SK-N-SH (cell line): ENCODE data around the gene SAP30BP. TPM values are rescaled to one million over a fixed set of nuclear protein-coding genes. Genes with fewer than 3 reads are reported as not detected.

Source experiments
- EP300 ChIP-seq, 2 experiments: IDR thresholded peaks; 2 replicates each; pipeline versions ENCODE4 v1.4.0 to v1.6.1; 2012; ENCODE audit warnings: borderline replicate concordance in 1 of 2, low read depth in 1 of 2, low read length in 1 of 2
- EZH2phosphoT487 ChIP-seq: fragments of 200-600 bp; sonication (generic); IDR thresholded peaks from 2 replicates; pipeline ENCODE4 v1.6.1; 2017; ENCODE audit warnings: low read depth, mixed run types, mild to moderate bottlenecking, antibody characterized with exemption, moderate library complexity, borderline replicate concordance
- FOSL2 ChIP-seq: IDR thresholded peaks from 2 replicates; pipeline ENCODE4 v1.4.0; 2012; ENCODE audit warnings: low read depth, mild to moderate bottlenecking, moderate library complexity, borderline replicate concordance
- FOXJ3 ChIP-seq: sonication (generic); formaldehyde crosslinking; IDR thresholded peaks from 2 replicates; pipeline ENCODE4 v1.5.1; 2020; ENCODE audit warnings: mild to moderate bottlenecking, missing genetic modification reagents
- GABPA ChIP-seq: IDR thresholded peaks from 2 replicates; pipeline ENCODE4 v1.4.0; 2012; ENCODE audit warnings: low read depth, mild to moderate bottlenecking
- JUND ChIP-seq: IDR thresholded peaks from 2 replicates; pipeline ENCODE4 v1.4.0; 2012
- MAX ChIP-seq: IDR thresholded peaks from 2 replicates; pipeline ENCODE4 v1.4.0; 2012; ENCODE audit warnings: low read depth
- MEF2A ChIP-seq: IDR thresholded peaks from 2 replicates; pipeline ENCODE4 v1.4.0; 2012; ENCODE audit warnings: low read depth, borderline replicate concordance
- MXI1 ChIP-seq: IDR thresholded peaks from 2 replicates; pipeline ENCODE4 v1.6.1; 2012; ENCODE audit warnings: mild to moderate bottlenecking, low read depth, low read length, improper control_type of control experiment
- NRF1 ChIP-seq: IDR thresholded peaks from 2 replicates; pipeline ENCODE4 v1.6.1; 2012; ENCODE audit warnings: low read depth, mild to moderate bottlenecking, low read length
- PBX3 ChIP-seq: IDR thresholded peaks from 2 replicates; pipeline ENCODE4; 2012
- RFX5 ChIP-seq: IDR thresholded peaks from 2 replicates; pipeline ENCODE4 v1.6.1; 2012; ENCODE audit warnings: mild to moderate bottlenecking, improper control_type of control experiment, low read length
- RXRA ChIP-seq: IDR thresholded peaks from 2 replicates; pipeline ENCODE4 v1.4.0; 2012; ENCODE audit warnings: low read depth, mild to moderate bottlenecking, borderline replicate concordance
- SMC3 ChIP-seq: IDR thresholded peaks from 2 replicates; pipeline ENCODE4 v1.6.1; 2012; ENCODE audit warnings: low read depth, low read length, improper control_type of control experiment
- USF1 ChIP-seq: IDR thresholded peaks from 2 replicates; pipeline ENCODE4 v1.4.0; 2012; ENCODE audit warnings: low read depth, borderline replicate concordance
- YY1 ChIP-seq: IDR thresholded peaks from 2 replicates; pipeline ENCODE4 v1.4.0; 2012; ENCODE audit warnings: low read depth, mild to moderate bottlenecking
- ZBTB33 ChIP-seq: IDR thresholded peaks from 2 replicates; pipeline ENCODE4 v1.4.0; 2012; ENCODE audit warnings: low read depth, borderline replicate concordance
- polyA plus RNA-seq, 3 experiments: library from polyadenylated mRNA; depleted of rRNA; stranded (reverse); fragments of >200 nt; gene quantifications; 2 replicates each; pipeline ENCODE4 v1.2.3, GENCODE V29; 2012
- TF ChIP-seq, protein P1 (sequence below): fragments of 150-350 bp; IDR thresholded peaks from 2 replicates; pipeline ENCODE4 v1.6.1; 2017; ENCODE audit warnings: antibody characterized with exemption, low read length, low read depth, borderline replicate concordance
- TF ChIP-seq, protein P2 (sequence below): fragments of 200-600 bp; sonication (generic); IDR thresholded peaks from 2 replicates; pipeline ENCODE4 v1.6.1; 2017; ENCODE audit warnings: antibody characterized with exemption, mild to moderate bottlenecking, moderate library complexity

SAP30BP gene
- polyA plus RNA-seq, 1 of the 3 experiments (the other 2 are of a cell fraction), result 158 TPM

GRCh38 chr17:75633486-75634375, 33.4 kb upstream of the SAP30BP start (continued):
- TF ChIP-seq MEF2A (no peak), MXI1 (peak; percentile 77), ZBTB33 (no peak), NRF1 (no peak), RFX5 (no peak), FOSL2 (no peak), YY1 (no peak), EP300 (IDR thresholded peaks at IDR 0.05; ENCODE audit: borderline replicate concordance in 1 of 2, low read depth in 1 of 2, low read length in 1 of 2) (no peak), MAX (0 out of 2 replicates have a peak, but pooled peaks have one; percentile 44), GABPA (no peak), PBX3 (no peak), USF1 (no peak), FOXJ3 (no peak), SMC3 (peak; percentile 38; the same call in 1 of the 2 replicates), RXRA (no peak), JUND (no peak), EZH2phosphoT487 (no peak)
- TF ChIP-seq, protein P1, sequence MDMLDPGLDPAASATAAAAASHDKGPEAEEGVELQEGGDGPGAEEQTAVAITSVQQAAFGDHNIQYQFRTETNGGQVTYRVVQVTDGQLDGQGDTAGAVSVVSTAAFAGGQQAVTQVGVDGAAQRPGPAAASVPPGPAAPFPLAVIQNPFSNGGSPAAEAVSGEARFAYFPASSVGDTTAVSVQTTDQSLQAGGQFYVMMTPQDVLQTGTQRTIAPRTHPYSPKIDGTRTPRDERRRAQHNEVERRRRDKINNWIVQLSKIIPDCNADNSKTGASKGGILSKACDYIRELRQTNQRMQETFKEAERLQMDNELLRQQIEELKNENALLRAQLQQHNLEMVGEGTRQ, result no peak
- TF ChIP-seq, protein P2, sequence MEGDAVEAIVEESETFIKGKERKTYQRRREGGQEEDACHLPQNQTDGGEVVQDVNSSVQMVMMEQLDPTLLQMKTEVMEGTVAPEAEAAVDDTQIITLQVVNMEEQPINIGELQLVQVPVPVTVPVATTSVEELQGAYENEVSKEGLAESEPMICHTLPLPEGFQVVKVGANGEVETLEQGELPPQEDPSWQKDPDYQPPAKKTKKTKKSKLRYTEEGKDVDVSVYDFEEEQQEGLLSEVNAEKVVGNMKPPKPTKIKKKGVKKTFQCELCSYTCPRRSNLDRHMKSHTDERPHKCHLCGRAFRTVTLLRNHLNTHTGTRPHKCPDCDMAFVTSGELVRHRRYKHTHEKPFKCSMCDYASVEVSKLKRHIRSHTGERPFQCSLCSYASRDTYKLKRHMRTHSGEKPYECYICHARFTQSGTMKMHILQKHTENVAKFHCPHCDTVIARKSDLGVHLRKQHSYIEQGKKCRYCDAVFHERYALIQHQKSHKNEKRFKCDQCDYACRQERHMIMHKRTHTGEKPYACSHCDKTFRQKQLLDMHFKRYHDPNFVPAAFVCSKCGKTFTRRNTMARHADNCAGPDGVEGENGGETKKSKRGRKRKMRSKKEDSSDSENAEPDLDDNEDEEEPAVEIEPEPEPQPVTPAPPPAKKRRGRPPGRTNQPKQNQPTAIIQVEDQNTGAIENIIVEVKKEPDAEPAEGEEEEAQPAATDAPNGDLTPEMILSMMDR, result peak; percentile 63
